Measurements from ENCODE around the gene BRICD5. TPM values are rescaled to one million over a fixed set of nuclear protein-coding genes. Genes with fewer than 3 reads are reported as not detected.

Gene BRICD5
- total RNA-seq, 1 experiment from 2014 or later, result 18.6 TPM

GRCh38 chr16:2210009-2210332, 692 bp downstream of the BRICD5 start:
- CTCF ChIA-PET, result no interaction called here
- peaks cover 25% of the 10 kb centered on the region for H3K4me1 ChIP-seq (ENCODE audit: insufficient read depth, low read length, poor library complexity, severe bottlenecking)
- DNase-seq (ENCODE audit: low spot score), result no peak
- TF ChIP-seq, protein P1, sequence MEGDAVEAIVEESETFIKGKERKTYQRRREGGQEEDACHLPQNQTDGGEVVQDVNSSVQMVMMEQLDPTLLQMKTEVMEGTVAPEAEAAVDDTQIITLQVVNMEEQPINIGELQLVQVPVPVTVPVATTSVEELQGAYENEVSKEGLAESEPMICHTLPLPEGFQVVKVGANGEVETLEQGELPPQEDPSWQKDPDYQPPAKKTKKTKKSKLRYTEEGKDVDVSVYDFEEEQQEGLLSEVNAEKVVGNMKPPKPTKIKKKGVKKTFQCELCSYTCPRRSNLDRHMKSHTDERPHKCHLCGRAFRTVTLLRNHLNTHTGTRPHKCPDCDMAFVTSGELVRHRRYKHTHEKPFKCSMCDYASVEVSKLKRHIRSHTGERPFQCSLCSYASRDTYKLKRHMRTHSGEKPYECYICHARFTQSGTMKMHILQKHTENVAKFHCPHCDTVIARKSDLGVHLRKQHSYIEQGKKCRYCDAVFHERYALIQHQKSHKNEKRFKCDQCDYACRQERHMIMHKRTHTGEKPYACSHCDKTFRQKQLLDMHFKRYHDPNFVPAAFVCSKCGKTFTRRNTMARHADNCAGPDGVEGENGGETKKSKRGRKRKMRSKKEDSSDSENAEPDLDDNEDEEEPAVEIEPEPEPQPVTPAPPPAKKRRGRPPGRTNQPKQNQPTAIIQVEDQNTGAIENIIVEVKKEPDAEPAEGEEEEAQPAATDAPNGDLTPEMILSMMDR (conservative IDR thresholded peaks at IDR 0.05; ENCODE audit: low read depth, low read length), result no peak
- no peak for TF ChIP-seq EZH2 (IDR thresholded peaks at IDR 0.05; ENCODE audit: borderline replicate concordance, low read depth, low read length, poor library complexity, severe bottlenecking)
- no TSS peak for BruUV-seq (replicated peaks)
- H3K36me3 ChIP-seq (ENCODE audit: insufficient read depth, low read length, poor library complexity, severe bottlenecking), result peaks cover 31% of the 10 kb centered on the region
- H3K4me3 ChIP-seq (ENCODE audit: low read depth, low read length, poor library complexity, severe bottlenecking), result no peak overlapping the region
- H3K27me3 ChIP-seq (replicated peaks; ENCODE audit: insufficient read depth, low read depth, low read length, poor library complexity), result no peaks in the 10 kb centered on the region
- no peak overlapping the region for H3K27ac ChIP-seq (ENCODE audit: low read depth, low read length, poor library complexity, severe bottlenecking)
- no peaks in the 10 kb centered on the region for H3K9me3 ChIP-seq (ENCODE audit: low read depth, low read length, poor library complexity, severe bottlenecking)
- intact Hi-C loops (cut with micrococcal nuclease; ENCODE audit: unreplicated experiment), result loop anchor here (10.0 kb wide), 1 partner anchor 205 kb away; the partner anchor contains the start of gene ZNF598
- POLR2A ChIA-PET (ENCODE audit: low non-redundant PET), result no interaction called here

DNA sequence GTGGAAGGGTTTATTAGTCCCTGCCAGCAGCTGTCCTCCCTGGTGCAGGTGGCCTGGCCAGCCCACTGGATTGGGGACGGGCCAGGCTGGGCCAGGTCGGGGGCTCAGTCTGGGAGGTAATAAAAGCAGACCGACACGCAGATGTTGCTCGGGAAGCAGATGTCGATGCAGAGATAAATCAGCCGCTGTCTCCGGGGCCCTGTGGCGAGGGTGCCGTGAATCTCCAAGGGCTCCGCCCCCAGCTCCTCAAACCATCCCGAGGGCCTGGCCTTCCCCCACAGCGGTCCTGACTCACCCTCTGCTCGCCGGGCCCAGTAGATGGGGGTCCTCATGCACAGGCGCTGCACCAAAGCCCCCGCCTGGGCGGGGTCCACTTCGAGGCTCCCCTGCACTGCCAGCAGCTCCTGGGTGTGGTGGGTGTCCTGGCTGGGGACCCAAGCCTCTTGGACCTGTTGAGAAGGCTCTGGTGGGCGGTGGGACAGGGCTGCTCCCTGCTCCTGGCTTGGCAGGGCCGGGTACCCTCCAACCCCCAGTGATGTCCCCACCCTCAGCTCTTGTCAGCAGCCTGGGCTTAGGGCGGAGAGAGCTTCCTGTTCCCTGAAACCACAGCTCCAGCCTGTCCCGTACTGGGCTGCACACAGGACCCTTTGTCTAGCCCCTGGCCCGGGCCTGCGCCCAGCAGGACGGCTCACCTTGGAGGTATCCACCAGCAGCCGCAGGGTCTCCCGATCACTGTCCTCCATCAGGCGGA, 1.2 kb downstream of the BRICD5 start:
- intact Hi-C loops (cut with micrococcal nuclease; ENCODE audit: unreplicated experiment), result loop anchor here (10.0 kb wide), 1 partner anchor 205 kb away; the partner anchor contains the start of gene ZNF598
- POLR2A ChIA-PET (ENCODE audit: low non-redundant PET), result no interaction called here
- no peak for DNase-seq (ENCODE audit: low spot score)
- no peak for TF ChIP-seq EZH2 (IDR thresholded peaks at IDR 0.05; ENCODE audit: borderline replicate concordance, low read depth, low read length, poor library complexity, severe bottlenecking)
- TF ChIP-seq, protein P1 (conservative IDR thresholded peaks at IDR 0.05; ENCODE audit: low read depth, low read length), result no peak
- H3K4me1 ChIP-seq (ENCODE audit: insufficient read depth, low read length, poor library complexity, severe bottlenecking), result peaks cover 25% of the 10 kb centered on the region
- BruUV-seq (replicated peaks), result no TSS peak
- CTCF ChIA-PET, result interaction anchor here (0.6 kb wide), 1 partner anchor 86 kb away, joined by 3 read pairs; no protein-coding TSS in a partner anchor
- H3K9me3 ChIP-seq (ENCODE audit: low read depth, low read length, poor library complexity, severe bottlenecking), result no peaks in the 10 kb centered on the region
- H3K4me3 ChIP-seq (ENCODE audit: low read depth, low read length, poor library complexity, severe bottlenecking), result no peak overlapping the region
- H3K36me3 ChIP-seq (ENCODE audit: insufficient read depth, low read length, poor library complexity, severe bottlenecking), result peaks cover 31% of the 10 kb centered on the region
- no peaks in the 10 kb centered on the region for H3K27me3 ChIP-seq (replicated peaks; ENCODE audit: insufficient read depth, low read depth, low read length, poor library complexity)
- no peak overlapping the region for H3K27ac ChIP-seq (ENCODE audit: low read depth, low read length, poor library complexity, severe bottlenecking)

GRCh38 chr16:2208772-2209171, 1.9 kb downstream of the BRICD5 start:
- peaks cover 25% of the 10 kb centered on the region for H3K4me1 ChIP-seq (ENCODE audit: insufficient read depth, low read length, poor library complexity, severe bottlenecking)
- TF ChIP-seq EZH2 (IDR thresholded peaks at IDR 0.05; ENCODE audit: borderline replicate concordance, low read depth, low read length, poor library complexity, severe bottlenecking), result no peak
- TF ChIP-seq, protein P1 (conservative IDR thresholded peaks at IDR 0.05; ENCODE audit: low read depth, low read length), result no peak
- no peak overlapping the region for H3K27ac ChIP-seq (ENCODE audit: low read depth, low read length, poor library complexity, severe bottlenecking)
- TSS peak; percentile 4 for BruUV-seq (replicated peaks)
- ChIA-PET CTCF (interaction anchor here (0.6 kb wide), 1 partner anchor 87 kb away, joined by 3 read pairs; no protein-coding TSS in a partner anchor), POLR2A (ENCODE audit: low non-redundant PET) (no interaction called here)
- H3K4me3 ChIP-seq (ENCODE audit: low read depth, low read length, poor library complexity, severe bottlenecking), result no peak overlapping the region
- no peaks in the 10 kb centered on the region for H3K27me3 ChIP-seq (replicated peaks; ENCODE audit: insufficient read depth, low read depth, low read length, poor library complexity)
- intact Hi-C loops (cut with micrococcal nuclease; ENCODE audit: unreplicated experiment), result no loop called here
- H3K9me3 ChIP-seq (ENCODE audit: low read depth, low read length, poor library complexity, severe bottlenecking), result no peaks in the 10 kb centered on the region
- no peak for DNase-seq (ENCODE audit: low spot score)
- H3K36me3 ChIP-seq (ENCODE audit: insufficient read depth, low read length, poor library complexity, severe bottlenecking), result peaks cover 31% of the 10 kb centered on the region
